GM19193 (cell line): ENCODE data around the gene IL20RA.

ENCODE experiments used
- POLR2A ChIP-seq: IDR thresholded peaks from 4 replicates; pipeline ENCODE4 v1.6.1; 2011; ENCODE audit not compliant: insufficient read depth, insufficient read length; ENCODE audit errors: extremely low read depth

IL20RA gene

GRCh38 chr6:137051790-137052472, 7.2 kb upstream of the IL20RA start:
- no peak for TF ChIP-seq POLR2A

- TF ChIP-seq POLR2A: no peak
These were observed 4.3 kb upstream of the IL20RA start for GRCh38 chr6:137049095-137049494.

- no peak for TF ChIP-seq POLR2A
These were observed 2.2 kb upstream of the IL20RA start for GRCh38 chr6:137046871-137047412.

- TF ChIP-seq POLR2A: no peak
These were observed 541 bp upstream of the IL20RA start for GRCh38 chr6:137045222-137045789.

GRCh38 chr6:137043710-137044365, 927 bp downstream of the IL20RA start:
- no peak for TF ChIP-seq POLR2A

- no peak for TF ChIP-seq POLR2A
These were observed 4.4 kb downstream of the IL20RA start for GRCh38 chr6:137040393-137040792.

- TF ChIP-seq POLR2A: no peak
These were observed 5.8 kb downstream of the IL20RA start for GRCh38 chr6:137039010-137039409.

GRCh38 chr6:137036566-137037300, 8.0 kb downstream of the IL20RA start:
- TF ChIP-seq POLR2A: no peak

GRCh38 chr6:137033828-137034227, 10.9 kb downstream of the IL20RA start:
- no peak for TF ChIP-seq POLR2A

GRCh38 chr6:137031122-137031521, 13.6 kb downstream of the IL20RA start:
- no peak for TF ChIP-seq POLR2A

GRCh38 chr6:137028912-137029311, 15.9 kb downstream of the IL20RA start:
- TF ChIP-seq POLR2A: no peak

- no peak for TF ChIP-seq POLR2A
These were observed 18.7 kb downstream of the IL20RA start for GRCh38 chr6:137025786-137026730.

- no peak for TF ChIP-seq POLR2A
These were observed 20.4 kb downstream of the IL20RA start for GRCh38 chr6:137024237-137024990.

GRCh38 chr6:137020776-137021175, 24.0 kb downstream of the IL20RA start:
- no peak for TF ChIP-seq POLR2A
